ENCODE measurements around the gene KRTAP5-8.
"Not testable (repeated sequence)": the region's sequence is repeated elsewhere in the genome, so short reads cannot be mapped to it uniquely, and the experiment has no call there.

The KRTAP5-8 gene

GRCh38 chr11:71539017-71539416 is 1.2 kb downstream of the KRTAP5-8 start:
- no peaks in the 10 kb centered on the region; the same call in 1 of the 2 replicates for H3K27me3 ChIP-seq (ENCODE audit: insufficient read depth, low read length)

GRCh38 chr11:71539971-71540370 is 2.1 kb downstream of the KRTAP5-8 start:
- not testable (repeated sequence) for H3K4me3 ChIP-seq (ENCODE audit: low read length); H3K27me3 ChIP-seq (ENCODE audit: insufficient read depth, low read length); H3K27ac ChIP-seq (ENCODE audit: low read length)

More at GRCh38 chr11:71539017-71539416, 1.2 kb downstream of the KRTAP5-8 start:
- Histone ChIP-seq H3K9ac (ENCODE audit: low read depth, low read length) (no peak overlapping the region), H3K9me3 (ENCODE audit: insufficient read depth, low read depth, low read length) (peaks cover 9% of the 10 kb centered on the region), H3K36me3 (ENCODE audit: insufficient read depth, low read depth, low read length) (no peaks in the 10 kb centered on the region), H3K4me1 (ENCODE audit: insufficient read depth, low read length) (0 out of 2 replicates have a peak, but pooled peaks cover 3% of the 10 kb centered on the region), H3K4me3 (ENCODE audit: low read length) (no peak overlapping the region), H3K27ac (ENCODE audit: low read length) (no peak overlapping the region)

GRCh38 chr11:71540521-71541304 is 2.9 kb downstream of the KRTAP5-8 start:
- not testable (repeated sequence) for H3K27me3 ChIP-seq (ENCODE audit: insufficient read depth, low read length); H3K9me3 ChIP-seq (ENCODE audit: insufficient read depth, low read depth, low read length); H3K36me3 ChIP-seq (ENCODE audit: insufficient read depth, low read depth, low read length); H3K27ac ChIP-seq (ENCODE audit: low read length); H3K4me3 ChIP-seq (ENCODE audit: low read length); H3K9ac ChIP-seq (ENCODE audit: low read depth, low read length); H3K4me1 ChIP-seq (ENCODE audit: insufficient read depth, low read length)

More at GRCh38 chr11:71539971-71540370, 2.1 kb downstream of the KRTAP5-8 start:
- H3K9me3 ChIP-seq (ENCODE audit: insufficient read depth, low read depth, low read length); H3K9ac ChIP-seq (ENCODE audit: low read depth, low read length); H3K36me3 ChIP-seq (ENCODE audit: insufficient read depth, low read depth, low read length); H3K4me1 ChIP-seq (ENCODE audit: insufficient read depth, low read length): not testable (repeated sequence)

DNA sequence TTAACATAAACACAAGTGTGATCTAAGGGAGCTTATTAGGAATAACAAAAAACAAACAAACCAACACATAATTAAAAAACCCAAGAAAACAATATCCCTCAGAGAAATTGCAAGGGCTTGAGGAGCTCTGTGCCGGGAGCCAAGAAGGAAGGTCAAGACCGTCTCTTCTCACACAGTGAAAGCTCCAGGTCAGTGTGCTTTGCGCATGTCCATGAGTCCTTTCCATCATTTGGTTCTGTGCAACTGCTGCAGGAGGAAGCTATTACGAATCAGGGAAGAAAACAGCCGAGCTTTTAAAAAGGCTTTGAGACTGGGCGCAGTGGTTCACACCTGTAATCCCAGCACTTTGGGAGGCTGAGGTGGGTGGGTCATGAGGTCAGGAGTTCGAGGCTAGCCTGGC is 4.6 kb downstream of the KRTAP5-8 start:
- Histone ChIP-seq H3K27ac (ENCODE audit: low read length) (no peak overlapping the region), H3K27me3 (ENCODE audit: insufficient read depth, low read length) (no peaks in the 10 kb centered on the region; the same call in 1 of the 2 replicates), H3K36me3 (ENCODE audit: insufficient read depth, low read depth, low read length) (no peaks in the 10 kb centered on the region), H3K9ac (ENCODE audit: low read depth, low read length) (no peak overlapping the region), H3K9me3 (ENCODE audit: insufficient read depth, low read depth, low read length) (peaks cover 9% of the 10 kb centered on the region), H3K4me3 (ENCODE audit: low read length) (no peak overlapping the region), H3K4me1 (ENCODE audit: insufficient read depth, low read length) (peaks cover 7% of the 10 kb centered on the region; the same call in 1 of the 2 replicates)

DNA sequence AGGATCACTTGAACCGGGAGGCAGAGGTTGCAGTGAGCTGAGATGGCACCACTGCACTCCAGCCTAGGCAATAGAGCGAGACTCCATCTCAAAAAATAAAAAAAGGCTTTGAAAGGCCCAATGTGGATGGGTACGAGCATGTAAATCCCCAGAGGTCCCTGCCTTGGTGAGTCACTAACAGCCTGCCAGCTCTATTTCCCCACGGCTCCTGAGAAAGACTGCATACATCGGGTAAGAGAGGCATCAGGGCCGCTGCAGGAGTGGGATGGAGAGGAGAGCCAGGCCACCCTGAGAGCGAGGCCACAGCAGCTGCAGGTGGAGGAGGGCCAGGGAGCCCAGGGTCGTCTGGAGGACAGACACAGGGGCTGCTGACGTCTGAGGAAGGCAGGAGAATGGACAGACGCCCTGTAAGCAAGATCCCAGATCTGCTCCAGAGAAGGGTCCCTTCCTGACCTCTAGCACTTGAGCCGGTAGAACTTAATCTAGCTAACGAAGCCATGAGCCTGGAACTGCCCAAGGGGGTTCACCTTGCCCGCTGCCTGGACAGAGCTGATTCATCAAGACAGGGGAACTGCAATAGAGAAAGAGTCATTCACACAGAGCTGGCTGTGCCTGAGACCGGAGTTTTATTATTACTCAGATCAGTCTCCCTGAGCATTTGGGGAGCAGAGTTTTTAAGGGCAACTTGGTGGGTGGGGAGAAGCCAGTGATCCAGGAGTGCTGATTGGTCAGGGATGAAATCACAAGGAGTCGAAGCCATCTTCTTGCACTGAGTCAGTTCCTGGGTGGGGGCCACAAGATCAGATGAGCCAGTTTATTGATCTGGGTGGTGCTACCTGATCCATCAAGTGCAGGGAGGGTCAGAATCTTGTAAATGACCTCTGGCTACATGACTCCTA is 5.3 kb downstream of the KRTAP5-8 start:
- Histone ChIP-seq H3K9me3 (ENCODE audit: insufficient read depth, low read depth, low read length) (peaks cover 9% of the 10 kb centered on the region), H3K27me3 (ENCODE audit: insufficient read depth, low read length) (no peaks in the 10 kb centered on the region; the same call in 1 of the 2 replicates), H3K27ac (ENCODE audit: low read length) (no peak overlapping the region), H3K4me3 (ENCODE audit: low read length) (no peak overlapping the region), H3K36me3 (ENCODE audit: insufficient read depth, low read depth, low read length) (no peaks in the 10 kb centered on the region), H3K9ac (ENCODE audit: low read depth, low read length) (no peak overlapping the region), H3K4me1 (ENCODE audit: insufficient read depth, low read length) (peaks cover 7% of the 10 kb centered on the region; the same call in 1 of the 2 replicates)

- H3K9ac ChIP-seq (ENCODE audit: low read depth, low read length): no peak overlapping the region
- H3K27ac ChIP-seq (ENCODE audit: low read length): no peak overlapping the region
- H3K9me3 ChIP-seq (ENCODE audit: insufficient read depth, low read depth, low read length): peaks cover 9% of the 10 kb centered on the region
- no peaks in the 10 kb centered on the region for H3K36me3 ChIP-seq (ENCODE audit: insufficient read depth, low read depth, low read length)
- peaks cover 7% of the 10 kb centered on the region; the same call in 1 of the 2 replicates for H3K4me1 ChIP-seq (ENCODE audit: insufficient read depth, low read length)
- no peaks in the 10 kb centered on the region; the same call in 1 of the 2 replicates for H3K27me3 ChIP-seq (ENCODE audit: insufficient read depth, low read length)
- H3K4me3 ChIP-seq (ENCODE audit: low read length): no peak overlapping the region
Observed at GRCh38 chr11:71543866-71544265, 6.0 kb downstream of the KRTAP5-8 start.

GRCh38 chr11:71544525-71545214 is 6.8 kb downstream of the KRTAP5-8 start:
- peaks cover 7% of the 10 kb centered on the region; the same call in 1 of the 2 replicates for H3K4me1 ChIP-seq (ENCODE audit: insufficient read depth, low read length)
- H3K9me3 ChIP-seq (ENCODE audit: insufficient read depth, low read depth, low read length): peaks cover 9% of the 10 kb centered on the region
- no peak overlapping the region for H3K27ac ChIP-seq (ENCODE audit: low read length)
- no peaks in the 10 kb centered on the region; the same call in 1 of the 2 replicates for H3K27me3 ChIP-seq (ENCODE audit: insufficient read depth, low read length)
- H3K36me3 ChIP-seq (ENCODE audit: insufficient read depth, low read depth, low read length): no peaks in the 10 kb centered on the region
- H3K4me3 ChIP-seq (ENCODE audit: low read length): no peak overlapping the region
- no peak overlapping the region for H3K9ac ChIP-seq (ENCODE audit: low read depth, low read length)

- Histone ChIP-seq H3K9ac (ENCODE audit: low read depth, low read length) (no peak overlapping the region), H3K36me3 (ENCODE audit: insufficient read depth, low read depth, low read length) (no peaks in the 10 kb centered on the region), H3K27me3 (ENCODE audit: insufficient read depth, low read length) (no peaks in the 10 kb centered on the region; the same call in 1 of the 2 replicates), H3K27ac (ENCODE audit: low read length) (no peak overlapping the region), H3K4me1 (ENCODE audit: insufficient read depth, low read length) (peaks cover 7% of the 10 kb centered on the region; the same call in 1 of the 2 replicates), H3K4me3 (ENCODE audit: low read length) (no peak overlapping the region), H3K9me3 (ENCODE audit: insufficient read depth, low read depth, low read length) (peaks cover 9% of the 10 kb centered on the region)
Observed at GRCh38 chr11:71545405-71545966, 7.7 kb downstream of the KRTAP5-8 start.

DNA sequence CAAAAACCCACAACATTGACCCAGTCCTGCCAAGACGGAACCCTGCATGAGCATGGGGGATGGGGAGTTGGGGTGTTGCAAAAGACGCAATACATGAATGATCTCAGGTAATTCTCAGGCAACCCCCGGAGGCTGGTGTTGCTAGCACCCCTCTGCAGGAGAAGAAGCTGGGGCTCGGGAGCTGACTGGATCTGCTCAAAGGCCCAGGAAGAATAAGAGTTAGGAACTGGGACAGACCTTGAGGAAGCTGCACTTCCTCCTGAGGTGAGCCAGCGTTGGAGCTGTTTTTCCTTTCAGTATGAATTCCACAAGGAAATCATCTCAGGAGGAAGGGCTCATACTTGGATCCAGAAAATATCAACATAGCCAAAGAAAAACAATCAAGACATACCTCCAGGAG is 10.3 kb downstream of the KRTAP5-8 start, which contains the start of gene KRTAP5-9:
KRTAP5-9 (plus strand) TSS at position 301 of the 400 bp plus-strand sequence. CDS start 238 bp downstream, outside the sequence.
- Histone ChIP-seq H3K4me1 (ENCODE audit: insufficient read depth, low read length) (peaks cover 7% of the 10 kb centered on the region; the same call in 1 of the 2 replicates), H3K9ac (ENCODE audit: low read depth, low read length) (no peak within 1 kb of the TSS), H3K4me3 (ENCODE audit: low read length) (no peak within 1 kb of the TSS), H3K36me3 (ENCODE audit: insufficient read depth, low read depth, low read length) (no peaks in the 10 kb centered on the region), H3K27me3 (ENCODE audit: insufficient read depth, low read length) (no peaks in the 10 kb centered on the region; the same call in 1 of the 2 replicates), H3K9me3 (ENCODE audit: insufficient read depth, low read depth, low read length) (no peaks in the 10 kb centered on the region), H3K27ac (ENCODE audit: low read length) (no peak within 1 kb of the TSS)

DNA sequence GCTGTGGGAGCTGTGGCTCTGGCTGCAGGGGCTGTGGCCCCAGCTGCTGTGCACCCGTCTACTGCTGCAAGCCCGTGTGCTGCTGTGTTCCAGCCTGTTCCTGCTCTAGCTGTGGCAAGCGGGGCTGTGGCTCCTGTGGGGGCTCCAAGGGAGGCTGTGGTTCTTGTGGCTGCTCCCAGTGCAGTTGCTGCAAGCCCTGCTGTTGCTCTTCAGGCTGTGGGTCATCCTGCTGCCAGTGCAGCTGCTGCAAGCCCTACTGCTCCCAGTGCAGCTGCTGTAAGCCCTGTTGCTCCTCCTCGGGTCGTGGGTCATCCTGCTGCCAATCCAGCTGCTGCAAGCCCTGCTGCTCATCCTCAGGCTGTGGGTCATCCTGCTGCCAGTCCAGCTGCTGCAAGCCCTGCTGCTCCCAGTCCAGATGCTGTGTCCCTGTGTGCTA is 10.9 kb downstream of the KRTAP5-8 start:
- Histone ChIP-seq H3K9me3 (ENCODE audit: insufficient read depth, low read depth, low read length) (no peaks in the 10 kb centered on the region), H3K4me3 (ENCODE audit: low read length) (no peak overlapping the region), H3K27me3 (ENCODE audit: insufficient read depth, low read length) (no peaks in the 10 kb centered on the region), H3K27ac (ENCODE audit: low read length) (no peak overlapping the region), H3K4me1 (ENCODE audit: insufficient read depth, low read length) (peaks cover 7% of the 10 kb centered on the region; the same call in 1 of the 2 replicates), H3K36me3 (ENCODE audit: insufficient read depth, low read depth, low read length) (no peaks in the 10 kb centered on the region), H3K9ac (ENCODE audit: low read depth, low read length) (no peak overlapping the region)

GRCh38 chr11:71551711-71552110 is 13.9 kb downstream of the KRTAP5-8 start:
- Histone ChIP-seq H3K9ac (ENCODE audit: low read depth, low read length) (no peak overlapping the region), H3K4me3 (ENCODE audit: low read length) (no peak overlapping the region), H3K4me1 (ENCODE audit: insufficient read depth, low read length) (no peaks in the 10 kb centered on the region; the same call in 1 of the 2 replicates), H3K27me3 (ENCODE audit: insufficient read depth, low read length) (no peaks in the 10 kb centered on the region), H3K36me3 (ENCODE audit: insufficient read depth, low read depth, low read length) (no peaks in the 10 kb centered on the region), H3K9me3 (ENCODE audit: insufficient read depth, low read depth, low read length) (no peaks in the 10 kb centered on the region), H3K27ac (ENCODE audit: low read length) (no peak overlapping the region)

All from iPS-20b (cell line).